ENCODE results near the gene SBF1. TPM values are rescaled to one million over a fixed set of nuclear protein-coding genes. Genes with fewer than 3 reads are reported as not detected.

Gene SBF1
- total RNA-seq, 4 donors from 2014 or later = 92.5 to 137 (median 115) TPM

DNA sequence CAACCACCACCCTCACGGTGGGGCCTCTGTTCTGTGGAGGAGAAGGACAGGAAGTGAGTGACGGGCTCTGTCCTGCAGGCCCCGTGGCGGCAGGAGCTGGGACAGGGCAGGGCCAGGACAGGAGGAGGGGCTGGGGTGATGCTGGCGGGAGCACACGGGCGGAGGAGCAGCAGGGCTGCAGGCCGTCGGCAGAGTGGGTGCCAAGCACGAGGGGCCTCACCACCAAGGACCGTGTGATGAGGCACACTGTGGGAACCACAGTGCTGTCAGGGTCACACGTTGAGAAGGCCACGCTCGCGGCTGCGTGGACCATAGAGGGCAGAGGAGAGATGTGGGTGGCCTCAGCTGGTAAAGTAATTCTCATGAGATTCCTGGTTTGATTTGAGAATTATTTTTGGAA is 42.1 kb upstream of the SBF1 start:
- Histone ChIP-seq H3K36me3 (peaks cover 61% of the 10 kb centered on the region), H3K27ac (no peak overlapping the region), H3K4me1 (peaks cover 11% of the 10 kb centered on the region), H3K27me3 (no peaks in the 10 kb centered on the region), H3K4me3 (no peak overlapping the region), H3K9me3 (no peaks in the 10 kb centered on the region)
- TF ChIP-seq POLR2A (IDR thresholded peaks at IDR 0.05) (no peak), POLR2AphosphoS5 (IDR thresholded peaks at IDR 0.05) (no peak), EP300 (IDR thresholded peaks at IDR 0.05) (no peak)
- TF ChIP-seq, protein P1, sequence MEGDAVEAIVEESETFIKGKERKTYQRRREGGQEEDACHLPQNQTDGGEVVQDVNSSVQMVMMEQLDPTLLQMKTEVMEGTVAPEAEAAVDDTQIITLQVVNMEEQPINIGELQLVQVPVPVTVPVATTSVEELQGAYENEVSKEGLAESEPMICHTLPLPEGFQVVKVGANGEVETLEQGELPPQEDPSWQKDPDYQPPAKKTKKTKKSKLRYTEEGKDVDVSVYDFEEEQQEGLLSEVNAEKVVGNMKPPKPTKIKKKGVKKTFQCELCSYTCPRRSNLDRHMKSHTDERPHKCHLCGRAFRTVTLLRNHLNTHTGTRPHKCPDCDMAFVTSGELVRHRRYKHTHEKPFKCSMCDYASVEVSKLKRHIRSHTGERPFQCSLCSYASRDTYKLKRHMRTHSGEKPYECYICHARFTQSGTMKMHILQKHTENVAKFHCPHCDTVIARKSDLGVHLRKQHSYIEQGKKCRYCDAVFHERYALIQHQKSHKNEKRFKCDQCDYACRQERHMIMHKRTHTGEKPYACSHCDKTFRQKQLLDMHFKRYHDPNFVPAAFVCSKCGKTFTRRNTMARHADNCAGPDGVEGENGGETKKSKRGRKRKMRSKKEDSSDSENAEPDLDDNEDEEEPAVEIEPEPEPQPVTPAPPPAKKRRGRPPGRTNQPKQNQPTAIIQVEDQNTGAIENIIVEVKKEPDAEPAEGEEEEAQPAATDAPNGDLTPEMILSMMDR (IDR thresholded peaks at IDR 0.05) = no peak
- no peak for DNase-seq (ENCODE audit: low spot score in 2 of 2)
- WGBS = 90% methylated on average over 16 of the region's 16 CpGs

DNA sequence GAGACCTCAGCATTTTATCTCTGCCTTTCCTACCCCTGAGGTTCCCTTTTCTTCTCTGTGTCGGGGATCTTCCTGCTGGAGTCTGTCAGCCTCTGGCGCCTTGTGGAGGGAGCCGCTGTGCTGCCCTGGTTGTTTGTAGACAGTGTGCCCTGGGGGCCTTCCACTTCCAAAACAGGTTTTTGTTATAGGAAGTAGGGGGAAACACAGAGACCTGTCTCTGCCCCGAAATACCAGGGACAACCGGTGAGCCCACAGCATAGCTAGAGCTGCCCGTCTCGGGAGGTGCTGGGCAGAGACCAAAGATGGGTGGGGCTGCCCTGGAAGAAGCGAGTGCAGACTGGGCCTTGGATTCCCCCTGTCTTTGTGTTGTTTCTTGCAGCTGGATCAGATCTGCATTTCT is 41.2 kb upstream of the SBF1 start:
- H3K9me3 ChIP-seq = no peaks in the 10 kb centered on the region
- H3K4me1 ChIP-seq = peaks cover 14% of the 10 kb centered on the region
- WGBS = 66% methylated on average over 7 of the region's 8 CpGs
- TF ChIP-seq POLR2AphosphoS5 (IDR thresholded peaks at IDR 0.05) (no peak), EP300 (IDR thresholded peaks at IDR 0.05) (no peak), POLR2A (IDR thresholded peaks at IDR 0.05) (no peak)
- TF ChIP-seq, protein P1 (IDR thresholded peaks at IDR 0.05) = no peak
- H3K36me3 ChIP-seq = peaks cover 58% of the 10 kb centered on the region
- H3K27me3 ChIP-seq = no peaks in the 10 kb centered on the region
- H3K4me3 ChIP-seq = no peak overlapping the region
- no peak overlapping the region for H3K27ac ChIP-seq
- DNase-seq (ENCODE audit: low spot score in 2 of 2) = no peak

DNA sequence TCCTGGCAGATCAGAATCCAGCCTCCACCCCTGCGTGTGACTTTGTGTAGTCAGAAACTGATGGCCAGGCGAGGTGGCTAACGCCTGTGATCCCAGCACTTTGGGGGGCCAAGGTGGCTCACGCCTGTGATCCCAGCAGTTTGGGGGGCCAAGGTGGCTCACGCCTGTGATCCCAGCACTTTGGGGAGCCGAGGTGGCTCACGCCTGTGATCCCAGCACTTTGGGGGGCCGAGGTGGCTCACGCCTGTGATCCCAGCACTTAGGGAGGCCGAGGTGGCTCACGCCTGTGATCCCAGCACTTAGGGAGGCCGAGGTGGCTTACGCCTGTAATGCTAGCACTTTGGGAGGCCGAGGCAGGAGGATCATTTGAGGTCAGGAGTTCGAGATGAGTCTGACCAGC is 38.3 kb upstream of the SBF1 start:
- Histone ChIP-seq H3K4me1 (peaks cover 29% of the 10 kb centered on the region), H3K4me3 (no peak overlapping the region), H3K27ac (no peak overlapping the region), H3K36me3 (peaks cover 35% of the 10 kb centered on the region), H3K9me3 (no peaks in the 10 kb centered on the region), H3K27me3 (no peaks in the 10 kb centered on the region)
- no peak for TF ChIP-seq POLR2AphosphoS5 (IDR thresholded peaks at IDR 0.05)
- TF ChIP-seq EP300 (IDR thresholded peaks at IDR 0.05) = no peak
- TF ChIP-seq, protein P1 (IDR thresholded peaks at IDR 0.05) = no peak
- TF ChIP-seq POLR2A (IDR thresholded peaks at IDR 0.05) = no peak
- 91% methylated on average over 5 of the region's 15 CpGs for WGBS
- no peak for DNase-seq (ENCODE audit: low spot score in 2 of 2)

DNA sequence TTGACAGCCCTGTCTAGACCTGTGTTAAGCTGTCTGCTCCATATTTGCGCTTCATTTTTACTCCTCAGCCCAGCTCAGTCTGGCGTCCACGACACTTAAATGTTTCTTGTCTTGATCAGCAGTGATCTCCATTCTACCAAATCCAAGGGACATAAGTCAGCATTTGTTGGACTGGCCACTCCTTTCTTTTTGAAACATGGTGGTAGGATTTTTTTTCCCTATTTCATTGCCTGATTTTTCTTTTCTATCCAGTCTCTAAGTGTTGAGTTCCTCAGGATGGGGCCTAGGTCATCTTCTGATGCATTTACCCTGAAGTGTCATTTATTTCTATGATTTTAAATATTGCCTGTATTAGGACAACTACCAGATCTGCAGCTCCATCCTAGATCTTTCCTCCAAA is 34.1 kb upstream of the SBF1 start:
- peak overlapping the region; percentile 66 for H3K4me3 ChIP-seq
- DNase-seq (ENCODE audit: low spot score in 2 of 2) = no peak
- H3K9me3 ChIP-seq = no peaks in the 10 kb centered on the region
- H3K4me1 ChIP-seq = peaks cover 49% of the 10 kb centered on the region
- H3K36me3 ChIP-seq = peaks cover 29% of the 10 kb centered on the region
- peak overlapping the region; percentile 86 for H3K27ac ChIP-seq
- no peaks in the 10 kb centered on the region for H3K27me3 ChIP-seq
- no peak for TF ChIP-seq POLR2A (IDR thresholded peaks at IDR 0.05)
- TF ChIP-seq EP300 (IDR thresholded peaks at IDR 0.05) = no peak
- TF ChIP-seq, protein P1 (IDR thresholded peaks at IDR 0.05) = no peak
- TF ChIP-seq POLR2AphosphoS5 (IDR thresholded peaks at IDR 0.05) = no peak
- WGBS = 10% methylated on average over 3 of the region's 3 CpGs

DNA sequence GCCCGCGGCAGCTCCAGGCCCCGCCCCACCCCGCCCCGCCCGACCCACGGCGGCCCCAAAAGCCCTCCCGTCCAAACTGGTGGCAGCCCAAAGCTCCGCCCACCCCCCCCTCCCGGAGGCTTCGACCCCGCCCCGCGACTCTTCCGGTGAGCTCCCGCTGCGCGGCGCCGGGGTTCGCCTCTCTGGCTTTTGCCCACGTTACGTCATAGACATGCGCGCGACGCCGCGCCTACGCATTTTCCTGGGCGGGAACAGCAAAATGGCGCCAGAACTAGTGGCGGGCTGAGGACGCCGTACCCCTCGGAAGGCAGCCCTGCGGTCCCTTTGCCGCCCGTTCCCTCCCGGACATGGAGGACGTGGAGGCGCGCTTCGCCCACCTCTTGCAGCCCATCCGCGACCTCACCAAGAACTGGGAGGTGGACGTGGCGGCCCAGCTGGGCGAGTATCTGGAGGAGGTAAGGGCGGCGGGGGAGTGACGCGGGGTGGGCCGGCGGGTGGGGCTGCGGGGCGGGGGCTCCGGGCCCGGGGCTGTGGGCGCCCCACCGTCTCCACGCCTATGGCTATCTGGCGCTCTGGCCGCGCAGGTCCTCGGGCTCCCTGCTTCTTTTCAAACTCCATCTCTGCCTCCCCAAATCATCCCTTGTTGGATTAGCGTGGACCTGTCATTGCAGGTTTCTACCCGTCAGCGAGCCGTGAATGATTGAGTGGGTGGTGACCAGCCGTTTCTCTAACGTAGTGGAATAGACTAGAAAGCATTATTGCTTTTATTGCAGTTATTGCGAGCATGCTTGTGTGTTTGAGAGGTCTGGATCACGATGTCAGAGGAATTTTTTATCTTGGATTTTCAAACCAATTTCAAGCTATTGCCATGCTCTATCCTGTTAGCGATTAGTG is 33.4 kb upstream of the SBF1 start, which contains the start of gene NCAPH2:
Gene NCAPH2, plus strand, starts transcription at position 234 of the 894 bp plus-strand sequence. Its CDS starts 114 bp downstream, at position 348.
- peak; percentile 97 to 98 for DNase-seq (ENCODE audit: low spot score in 2 of 2)
- H3K4me3 ChIP-seq = peak within 1 kb of the TSS; percentile 81
- WGBS = 1% methylated on average over 45 of the region's 76 CpGs
- H3K9me3 ChIP-seq = no peaks in the 10 kb centered on the region
- H3K36me3 ChIP-seq = peaks cover 34% of the 10 kb centered on the region
- H3K27me3 ChIP-seq = no peaks in the 10 kb centered on the region
- peak within 1 kb of the TSS; percentile 86 for H3K27ac ChIP-seq
- peaks cover 49% of the 10 kb centered on the region for H3K4me1 ChIP-seq
- TF ChIP-seq EP300 (IDR thresholded peaks at IDR 0.05) (no peak), POLR2A (IDR thresholded peaks at IDR 0.05) (peak in 1 of 2 donors; percentile 64), POLR2AphosphoS5 (IDR thresholded peaks at IDR 0.05) (peak; percentile 37 to 98 (median 96))
- TF ChIP-seq, protein P1 (IDR thresholded peaks at IDR 0.05) = no peak
